CD4-positive, alpha-beta memory T cell (primary cell): ENCODE results near the gene CIZ1. TPM values are rescaled to one million over a fixed set of nuclear protein-coding genes. Genes with fewer than 3 reads are reported as not detected.

ENCODE experiments used
- CTCF ChIA-PET: fragments of 350-600 bp; sonication (Branson Sonifier 250); formaldehyde crosslinking; loops from one replicate; lab custom pipeline; 2021; ENCODE audit warnings: inconsistent platforms; ENCODE audit not compliant: partially characterized antibody; lab: Charles Lee
- POLR2A ChIA-PET: fragments of 350-600 bp; sonication (Branson Sonifier 250); formaldehyde crosslinking; loops from one replicate; lab custom pipeline; 2021; ENCODE audit not compliant: partially characterized antibody; lab: Charles Lee
- DNase-seq, 5 donors: peaks; one replicate each; pipeline versions ENCODE4 v3.0.0 to v3.0.0-alpha.2; 2020 to 2022; ENCODE audit warnings: mixed read lengths in 1 of 5
- H3K27ac ChIP-seq: one replicate; pipeline ENCODE4 v1.7.0; 2013; ENCODE audit warnings: low read depth, low read length
- H3K27me3 ChIP-seq: 2 replicates; pipeline ENCODE4 v1.7.0; 2013; ENCODE audit warnings: mild to moderate bottlenecking, low read length, moderate library complexity; ENCODE audit not compliant: insufficient read depth
- H3K36me3 ChIP-seq: 2 replicates; pipeline ENCODE4 v1.7.0; 2013; ENCODE audit warnings: mild to moderate bottlenecking, low read length, moderate library complexity; ENCODE audit not compliant: insufficient read depth
- H3K4me1 ChIP-seq: 2 replicates; pipeline ENCODE4 v1.7.0; 2013; ENCODE audit warnings: mild to moderate bottlenecking, low read length, moderate library complexity; ENCODE audit not compliant: insufficient read depth
- H3K4me3 ChIP-seq, 2 donors: one replicate each; pipeline ENCODE4 v1.7.0; 2013; ENCODE audit warnings: low read length in 2 of 2, mild to moderate bottlenecking in 1 of 2
- H3K9me3 ChIP-seq, 2 donors: one replicate each; pipeline ENCODE4 v1.7.0; 2013; ENCODE audit warnings: low read length in 2 of 2, control low read depth in 1 of 2; ENCODE audit not compliant: control insufficient read depth in 1 of 2
- H3K27ac Mint-ChIP-seq, 7 donors: one replicate each; pipeline ENCODE4 v1.8.0; 2020 to 2021; ENCODE audit warnings: mixed read lengths in 7 of 7, mild to moderate bottlenecking in 6 of 7, inconsistent platforms in 3 of 7, moderate library complexity in 3 of 7
- H3K27me3 Mint-ChIP-seq, 2 donors: one replicate each; pipeline ENCODE4 v1.8.0; 2020 to 2021; ENCODE audit warnings: mixed read lengths in 2 of 2
- H3K36me3 Mint-ChIP-seq, 2 donors: one replicate each; pipeline ENCODE4 v1.8.0; 2020 to 2021; ENCODE audit warnings: mixed read lengths in 2 of 2, inconsistent platforms in 1 of 2, mild to moderate bottlenecking in 1 of 2
- H3K4me1 Mint-ChIP-seq, 4 donors: one replicate each; pipeline ENCODE4 v1.8.0; 2020 to 2021; ENCODE audit warnings: mixed read lengths in 4 of 4, mild to moderate bottlenecking in 1 of 4
- H3K4me3 Mint-ChIP-seq, 8 donors: one replicate each; pipeline ENCODE4 v1.8.0; 2020 to 2021; ENCODE audit warnings: mixed read lengths in 8 of 8, mild to moderate bottlenecking in 7 of 8, moderate library complexity in 6 of 8, inconsistent platforms in 3 of 8
- H3K9me3 Mint-ChIP-seq, 8 donors: one replicate each; pipeline ENCODE4 v1.8.0; 2020 to 2021; ENCODE audit warnings: mixed read lengths in 8 of 8, mild to moderate bottlenecking in 5 of 8, inconsistent platforms in 3 of 8, moderate library complexity in 1 of 8
- intact Hi-C: fragments of 100-400 bp; cut with micrococcal nuclease; formaldehyde crosslinking; loops from one replicate; pipeline ENCODE4 v1.15.1; 2023
- polyA plus RNA-seq, 2 donors: library from polyadenylated mRNA; unstranded; fragments of 300-500 nt; fragmentation: Illumina TruSeq; gene quantifications; one replicate each; pipeline ENCODE4 v1.2.3, GENCODE V29; 2021
- total RNA-seq, 2 experiments: library from RNA; stranded (reverse); gene quantifications; one replicate each; pipeline ENCODE4 v1.2.3, GENCODE V29; 2021

CIZ1 gene
- total and polyA plus RNA-seq, 4 experiments from 2014 or later, result 3.1 to 165 (median 97.3) TPM

DNA sequence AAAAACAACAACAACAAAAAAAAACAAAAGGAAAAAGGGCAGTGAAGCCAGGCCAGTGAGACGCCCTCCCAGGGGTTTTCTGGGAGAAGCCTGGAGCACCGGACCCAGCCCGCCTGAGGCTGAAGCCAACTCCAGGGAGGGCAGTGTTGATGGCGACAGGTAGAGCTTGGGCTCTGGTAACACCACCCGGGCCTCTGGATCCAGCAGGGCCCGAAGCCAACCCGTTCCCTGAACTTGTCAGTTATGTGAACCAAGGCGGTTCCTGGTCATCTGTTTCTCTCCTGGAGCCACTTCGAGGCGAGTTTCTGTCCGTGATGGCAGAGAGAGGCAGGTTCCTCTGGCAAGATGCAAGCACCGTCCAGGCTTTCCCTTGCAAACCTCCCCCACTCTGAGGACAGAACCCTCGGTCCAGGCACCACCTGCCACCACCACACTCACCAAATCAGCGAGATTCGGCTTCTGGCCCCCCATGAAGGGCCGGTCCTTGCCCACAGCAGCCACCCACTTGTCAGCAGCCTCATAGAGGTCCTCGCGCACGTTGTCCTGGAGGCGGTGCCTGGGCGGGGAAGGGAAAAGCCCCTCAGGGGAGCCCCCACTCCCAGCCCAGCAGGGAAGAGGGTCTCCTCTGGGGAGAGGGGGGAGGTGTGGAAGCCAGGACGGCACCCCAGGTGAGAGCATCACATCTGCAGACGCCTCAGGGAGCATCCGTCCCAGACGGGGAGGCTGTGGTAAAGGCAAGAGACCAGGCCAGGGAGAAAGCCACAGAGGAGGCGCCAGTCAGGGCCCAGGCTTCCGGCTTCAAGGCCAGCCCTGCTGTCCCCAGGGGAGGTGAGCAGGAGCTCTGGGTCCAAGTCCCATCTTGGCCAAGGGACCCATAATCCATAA lies 69.2 kb downstream of the CIZ1 start:
- H3K36me3 Mint-ChIP-seq, result peaks cover 0 to 29% of the 10 kb centered on the region in 2 donors
- ChIA-PET POLR2A (interaction anchor here (0.7 kb wide), 1 partner anchor 9 kb away, joined by 3 read pairs; no protein-coding TSS in a partner anchor), CTCF (no interaction called here)
- no peaks in the 10 kb centered on the region for H3K27me3 Mint-ChIP-seq
- Histone ChIP-seq H3K36me3 (peaks cover 12% of the 10 kb centered on the region), H3K4me1 (peaks cover 29% of the 10 kb centered on the region), H3K9me3 (no peaks in the 10 kb centered on the region), H3K4me3 (no peak overlapping the region), H3K27ac (no peak overlapping the region), H3K27me3 (no peaks in the 10 kb centered on the region)
- H3K4me1 Mint-ChIP-seq, result peaks cover 18 to 31% (median 22%) of the 10 kb centered on the region in 4 donors
- no peak for DNase-seq
- H3K9me3 Mint-ChIP-seq, result no peaks in the 10 kb centered on the region
- H3K4me3 Mint-ChIP-seq, result no peak overlapping the region
- no peak overlapping the region for H3K27ac Mint-ChIP-seq
- intact Hi-C loops, result loop anchor here (10.0 kb wide), 1 partner anchor 387 kb away; the partner anchor contains the start of gene TOR2A

DNA sequence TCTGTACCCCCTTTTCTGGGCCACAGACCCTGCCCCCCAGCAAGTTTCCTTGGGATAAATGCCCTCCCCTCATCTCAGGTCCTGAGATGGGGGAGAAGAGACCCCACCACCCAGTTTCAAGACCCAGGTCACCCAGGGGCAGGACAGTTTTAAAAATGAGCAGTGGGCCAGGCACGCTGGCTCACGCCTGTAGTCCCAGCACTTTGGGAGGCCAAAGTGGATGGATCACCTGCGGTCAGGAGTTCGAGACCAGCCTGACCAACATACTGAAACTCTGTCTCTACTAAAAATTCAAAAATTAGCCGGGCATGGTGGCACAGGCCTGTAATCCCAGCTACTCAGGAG lies 69.9 kb downstream of the CIZ1 start:
- no peak overlapping the region for H3K27ac ChIP-seq
- intact Hi-C loops, result loop anchor here (10.0 kb wide), 1 partner anchor 387 kb away; the partner anchor contains the start of gene TOR2A
- H3K36me3 ChIP-seq, result peaks cover 12% of the 10 kb centered on the region
- POLR2A ChIA-PET, result no interaction called here
- H3K27me3 ChIP-seq, result no peaks in the 10 kb centered on the region
- Mint-ChIP-seq H3K27me3 (no peaks in the 10 kb centered on the region), H3K27ac (no peak overlapping the region), H3K4me1 (peaks cover 18 to 26% (median 22%) of the 10 kb centered on the region in 4 donors), H3K4me3 (no peak overlapping the region), H3K36me3 (peaks cover 0 to 29% of the 10 kb centered on the region in 2 donors), H3K9me3 (no peaks in the 10 kb centered on the region)
- peaks cover 24% of the 10 kb centered on the region for H3K4me1 ChIP-seq
- no peaks in the 10 kb centered on the region for H3K9me3 ChIP-seq
- H3K4me3 ChIP-seq, result no peak overlapping the region
- DNase-seq, result no peak
- CTCF ChIA-PET, result no interaction called here

DNA sequence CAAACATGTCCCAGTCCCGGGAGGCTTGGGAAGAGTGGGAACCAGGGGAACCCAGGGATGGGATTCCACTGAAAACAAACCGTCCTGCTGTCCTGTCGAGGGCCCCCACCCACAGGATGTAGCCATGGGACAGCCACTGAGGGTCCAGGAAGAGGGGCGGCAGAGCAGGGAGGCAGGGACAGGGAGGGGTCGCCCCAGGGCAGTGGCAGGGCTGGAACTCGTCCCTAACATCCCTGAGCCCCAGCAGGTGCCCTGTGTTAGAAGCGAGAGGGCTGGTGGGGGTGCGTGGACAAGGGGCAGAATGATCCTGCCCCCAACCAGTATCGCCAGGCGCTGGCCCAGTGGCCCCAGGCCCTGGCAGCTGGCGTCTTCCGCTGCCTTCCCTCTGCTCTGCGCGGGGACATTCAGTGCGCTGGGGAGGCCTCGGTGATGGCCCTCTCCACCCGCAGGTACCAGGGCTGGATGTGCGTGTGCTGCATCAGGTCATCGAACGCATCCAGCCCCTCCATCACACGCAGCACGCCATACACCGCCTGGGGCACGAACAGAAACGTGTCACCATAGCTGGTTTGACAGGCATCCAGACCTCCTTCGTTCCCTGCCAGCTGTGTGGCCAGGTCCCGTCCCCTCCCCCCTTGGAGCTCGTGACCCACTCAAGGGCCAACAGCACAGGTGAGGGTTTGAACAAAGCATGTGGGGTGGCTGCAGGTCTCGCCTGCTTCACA lies 70.5 kb downstream of the CIZ1 start:
- intact Hi-C loops, result loop anchor here (10.0 kb wide), 1 partner anchor 386 kb away; the partner anchor contains the start of gene TOR2A
- H3K27me3 ChIP-seq, result no peaks in the 10 kb centered on the region
- POLR2A ChIA-PET, result interaction anchor here (1.0 kb wide), 1 partner anchor 7 kb away, joined by 4 read pairs; no protein-coding TSS in a partner anchor
- Mint-ChIP-seq H3K4me3 (no peak overlapping the region), H3K27me3 (no peaks in the 10 kb centered on the region), H3K36me3 (peaks cover 0 to 26% of the 10 kb centered on the region in 2 donors), H3K27ac (no peak overlapping the region), H3K4me1 (peaks cover 12 to 21% (median 17%) of the 10 kb centered on the region in 4 donors), H3K9me3 (no peaks in the 10 kb centered on the region)
- no peak overlapping the region for H3K27ac ChIP-seq
- CTCF ChIA-PET, result interaction anchor here (1.0 kb wide), 1 partner anchor 36 kb away, joined by 3 read pairs; no protein-coding TSS in a partner anchor
- no peaks in the 10 kb centered on the region for H3K9me3 ChIP-seq
- H3K4me3 ChIP-seq, result no peak overlapping the region
- DNase-seq, result no peak
- H3K36me3 ChIP-seq, result peaks cover 12% of the 10 kb centered on the region
- peaks cover 19% of the 10 kb centered on the region for H3K4me1 ChIP-seq

DNA sequence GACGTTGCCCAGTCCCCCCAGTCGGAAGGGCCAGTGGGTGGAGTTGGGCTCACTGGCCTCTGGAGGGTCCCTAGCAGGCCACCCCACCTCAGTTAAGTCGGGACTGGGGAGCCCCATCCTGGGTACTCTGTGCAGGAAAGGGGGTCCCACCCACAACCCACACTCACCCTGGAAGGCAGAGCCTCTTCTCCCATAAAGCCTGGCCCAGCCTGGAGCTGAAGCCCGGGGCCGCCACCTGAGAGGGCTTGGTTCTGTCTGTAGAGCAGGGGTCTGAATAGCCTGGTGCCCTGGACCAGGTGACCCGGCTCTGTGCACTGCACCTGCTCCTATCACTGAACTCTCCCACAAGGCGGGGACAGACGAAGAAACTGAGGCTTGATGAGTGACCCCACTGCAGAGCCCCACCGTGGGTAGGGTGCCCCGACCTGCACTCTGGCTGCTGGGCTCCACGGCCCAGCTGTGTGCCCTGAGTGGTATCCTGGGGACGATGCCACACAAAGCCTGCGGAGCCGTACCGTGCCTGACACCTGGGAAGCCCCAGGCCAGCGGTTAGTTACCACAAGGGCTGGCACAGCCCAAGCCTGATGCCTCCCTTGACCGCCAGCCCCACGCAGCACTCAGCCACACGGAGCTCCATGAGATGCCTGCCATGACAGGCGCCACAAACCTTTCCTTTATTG lies 71.2 kb downstream of the CIZ1 start:
- H3K4me3 ChIP-seq, result no peak overlapping the region
- H3K27me3 Mint-ChIP-seq, result no peaks in the 10 kb centered on the region
- ChIA-PET CTCF (interaction anchor here (0.7 to 1.0 kb wide), 3 partner anchors 36 to 176 kb away, joined by 3 read pairs; no protein-coding TSS in a partner anchor), POLR2A (interaction anchor here (1.0 kb wide), 1 partner anchor 8 kb away, joined by 4 read pairs; no protein-coding TSS in a partner anchor)
- no peak overlapping the region for H3K27ac ChIP-seq
- H3K27ac Mint-ChIP-seq, result no peak overlapping the region
- no peak overlapping the region for H3K4me3 Mint-ChIP-seq
- no peaks in the 10 kb centered on the region for H3K9me3 Mint-ChIP-seq
- peaks cover 12% of the 10 kb centered on the region for H3K4me1 ChIP-seq
- no peak for DNase-seq
- peaks cover 8 to 14% (median 11%) of the 10 kb centered on the region in 4 donors for H3K4me1 Mint-ChIP-seq
- intact Hi-C loops, result loop anchor here (10.0 kb wide), 1 partner anchor 385 kb away; the partner anchor contains the start of gene TOR2A
- no peaks in the 10 kb centered on the region for H3K9me3 ChIP-seq
- H3K36me3 ChIP-seq, result peaks cover 12% of the 10 kb centered on the region
- H3K36me3 Mint-ChIP-seq, result peaks cover 0 to 26% of the 10 kb centered on the region in 2 donors
- H3K27me3 ChIP-seq, result no peaks in the 10 kb centered on the region

DNA sequence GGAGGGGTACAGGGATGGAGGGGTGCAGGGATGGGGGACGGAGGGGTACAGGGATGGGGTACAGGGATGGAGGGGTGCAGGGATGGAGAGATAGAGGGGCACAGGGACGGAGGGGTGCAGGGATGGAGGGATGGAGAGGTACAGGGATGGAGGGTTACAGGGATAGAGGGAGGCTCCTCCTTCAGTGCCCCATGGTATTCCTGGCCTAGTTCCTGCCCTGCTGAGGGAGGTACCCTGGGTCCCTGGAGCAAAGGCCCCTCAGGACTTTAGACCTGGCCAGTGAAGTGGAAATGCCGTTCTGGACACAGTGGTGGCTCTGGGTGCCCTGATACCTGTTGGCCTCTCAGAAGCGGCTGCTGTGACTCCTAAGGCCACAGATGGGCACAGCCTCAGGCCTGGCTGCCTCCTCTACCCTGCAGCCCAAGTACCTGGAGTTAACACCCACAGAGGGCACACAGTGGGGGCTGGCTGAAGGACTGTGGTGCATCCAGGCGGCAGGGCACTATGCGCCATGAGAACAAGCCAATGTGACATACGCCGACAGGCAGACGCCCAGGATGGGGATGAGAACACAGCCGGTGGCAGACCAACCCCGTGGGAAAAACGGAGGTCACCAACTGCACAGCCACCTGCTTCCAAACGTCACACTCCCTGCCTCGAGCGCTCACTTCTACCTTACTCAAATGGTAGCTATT lies 72.3 kb downstream of the CIZ1 start:
- peaks cover 3 to 7% (median 5%) of the 10 kb centered on the region in 4 donors for H3K4me1 Mint-ChIP-seq
- Histone ChIP-seq H3K4me1 (peaks cover 6% of the 10 kb centered on the region), H3K9me3 (no peaks in the 10 kb centered on the region), H3K27me3 (no peaks in the 10 kb centered on the region), H3K27ac (no peak overlapping the region), H3K4me3 (no peak overlapping the region), H3K36me3 (peaks cover 6% of the 10 kb centered on the region)
- H3K36me3 Mint-ChIP-seq, result peaks cover 0 to 24% of the 10 kb centered on the region in 2 donors
- no peak for DNase-seq
- no peak overlapping the region for H3K27ac Mint-ChIP-seq
- H3K27me3 Mint-ChIP-seq, result no peaks in the 10 kb centered on the region
- ChIA-PET CTCF (interaction anchor here (0.7 to 1.0 kb wide), 2 partner anchors 84 to 175 kb away, joined by 3 read pairs; no protein-coding TSS in a partner anchor), POLR2A (no interaction called here)
- H3K9me3 Mint-ChIP-seq, result no peaks in the 10 kb centered on the region
- intact Hi-C loops, result loop anchor here (5.0 kb wide), 2 partner anchors 147 to 332 kb away; partner anchors contain the start of gene CDK9
- no peak overlapping the region for H3K4me3 Mint-ChIP-seq

DNA sequence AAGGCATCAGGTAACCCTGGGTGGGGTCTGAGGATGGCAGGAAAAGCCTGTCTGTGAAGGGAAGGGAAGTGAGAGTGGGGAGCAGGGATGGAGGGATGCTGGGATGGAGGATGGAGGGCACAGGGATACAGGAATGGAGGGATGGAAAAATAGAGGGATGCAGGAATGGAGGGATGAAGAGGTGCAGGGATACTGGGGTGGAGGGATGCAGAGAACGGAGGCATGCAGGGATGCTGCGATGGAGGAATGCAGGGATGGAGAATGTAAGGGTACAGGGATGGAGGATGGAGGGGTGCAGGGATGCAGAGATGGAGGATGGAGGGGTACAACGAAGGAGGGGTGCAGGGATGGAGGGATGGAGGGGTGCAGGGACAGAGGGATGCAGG lies 72.9 kb downstream of the CIZ1 start:
- ChIA-PET POLR2A (interaction anchor here (1.7 kb wide), 1 partner anchor 10 kb away, joined by 10 read pairs; the partner anchor contains the start of gene PTGES2), CTCF (interaction anchor here (0.9 to 3.3 kb wide), 16 partner anchors 7 to 176 kb away, joined by 3 to 21 read pairs (median 6); partner anchors contain the start of gene BBLN)
- H3K27me3 ChIP-seq, result no peaks in the 10 kb centered on the region
- H3K36me3 ChIP-seq, result peaks cover 2% of the 10 kb centered on the region
- Mint-ChIP-seq H3K9me3 (no peaks in the 10 kb centered on the region), H3K27ac (peak overlapping the region in 2 of 7 donors; percentile 49 to 55), H3K4me1 (peaks cover 3 to 7% (median 5%) of the 10 kb centered on the region in 4 donors), H3K36me3 (peaks cover 3 to 21% of the 10 kb centered on the region in 2 donors), H3K27me3 (no peaks in the 10 kb centered on the region), H3K4me3 (peak overlapping the region in 1 of 8 donors; percentile 32)
- peaks cover 6% of the 10 kb centered on the region for H3K4me1 ChIP-seq
- no peaks in the 10 kb centered on the region for H3K9me3 ChIP-seq
- DNase-seq, result no peak
- H3K27ac ChIP-seq, result no peak overlapping the region
- intact Hi-C loops, result loop anchor here (5.0 kb wide), 2 partner anchors 146 to 331 kb away; partner anchors contain the start of gene CDK9
- H3K4me3 ChIP-seq, result no peak overlapping the region
